Measurements from ENCODE around the gene KIAA2012. TPM values are rescaled to one million over a fixed set of nuclear protein-coding genes. Genes with fewer than 3 reads are reported as not detected.

KIAA2012 gene
- total RNA-seq, 1 experiment from 2014 or later: 0.08 TPM

GRCh38 chr2:202249521-202250253, 176.6 kb downstream of the KIAA2012 start:
- no peak overlapping the region for H3K27ac ChIP-seq
- H3K4me1 ChIP-seq: no peaks in the 10 kb centered on the region
- no peaks in the 10 kb centered on the region for H3K9me3 ChIP-seq (replicated peaks)
- DNase-seq: no peak
- H3K27me3 ChIP-seq: no peaks in the 10 kb centered on the region
- H3K4me3 ChIP-seq: no peak overlapping the region
- H3K36me3 ChIP-seq: no peaks in the 10 kb centered on the region

GRCh38 chr2:202251494-202251893, 178.4 kb downstream of the KIAA2012 start:
- Histone ChIP-seq H3K4me1 (no peaks in the 10 kb centered on the region), H3K4me3 (no peak overlapping the region), H3K9me3 (replicated peaks) (no peaks in the 10 kb centered on the region), H3K36me3 (no peaks in the 10 kb centered on the region), H3K27ac (no peak overlapping the region), H3K27me3 (no peaks in the 10 kb centered on the region)
- DNase-seq: no peak

Other genes starting within 250 kb of the KIAA2012 start
- gene FZD7, start 39.4 kb upstream of the KIAA2012 start, total RNA-seq (2014; rRNA removed; shearing (Covaris generic)): 9.2 and 10.0 TPM in 2 replicates
- gene SUMO1, start 165.3 kb downstream of the KIAA2012 start, total RNA-seq (2014; rRNA removed; shearing (Covaris generic)): 176 and 198 TPM in 2 replicates
- gene NOP58, start 192.5 kb downstream of the KIAA2012 start, total RNA-seq (2014; rRNA removed; shearing (Covaris generic)): 134 and 160 TPM in 2 replicates